T47D (cell line): ENCODE measurements around the gene ZNF324B.
"Not testable (repeated sequence)": the region's sequence is repeated elsewhere in the genome, so short reads cannot be mapped to it uniquely, and the experiment has no call there.

Experiments
- DNase-seq, 2 experiments: peaks; one replicate each; pipeline versions ENCODE4 v3.0.0 to v3.0.0-alpha.2; 2011 to 2012; ENCODE audit warnings: low read depth in 1 of 2, low spot score in 1 of 2
- JUND ChIP-seq: IDR thresholded peaks from 2 replicates; pipeline ENCODE4 v1.6.1; 2012; ENCODE audit warnings: low read depth
- in situ Hi-C: cut with HindIII; loops from 2 replicates; pipeline ENCODE4 v1.10.0; 2016; ENCODE audit warnings: low sequenced_read_pairs, low pct_unique_long_range_greater_than_20kb

ZNF324B gene

DNA sequence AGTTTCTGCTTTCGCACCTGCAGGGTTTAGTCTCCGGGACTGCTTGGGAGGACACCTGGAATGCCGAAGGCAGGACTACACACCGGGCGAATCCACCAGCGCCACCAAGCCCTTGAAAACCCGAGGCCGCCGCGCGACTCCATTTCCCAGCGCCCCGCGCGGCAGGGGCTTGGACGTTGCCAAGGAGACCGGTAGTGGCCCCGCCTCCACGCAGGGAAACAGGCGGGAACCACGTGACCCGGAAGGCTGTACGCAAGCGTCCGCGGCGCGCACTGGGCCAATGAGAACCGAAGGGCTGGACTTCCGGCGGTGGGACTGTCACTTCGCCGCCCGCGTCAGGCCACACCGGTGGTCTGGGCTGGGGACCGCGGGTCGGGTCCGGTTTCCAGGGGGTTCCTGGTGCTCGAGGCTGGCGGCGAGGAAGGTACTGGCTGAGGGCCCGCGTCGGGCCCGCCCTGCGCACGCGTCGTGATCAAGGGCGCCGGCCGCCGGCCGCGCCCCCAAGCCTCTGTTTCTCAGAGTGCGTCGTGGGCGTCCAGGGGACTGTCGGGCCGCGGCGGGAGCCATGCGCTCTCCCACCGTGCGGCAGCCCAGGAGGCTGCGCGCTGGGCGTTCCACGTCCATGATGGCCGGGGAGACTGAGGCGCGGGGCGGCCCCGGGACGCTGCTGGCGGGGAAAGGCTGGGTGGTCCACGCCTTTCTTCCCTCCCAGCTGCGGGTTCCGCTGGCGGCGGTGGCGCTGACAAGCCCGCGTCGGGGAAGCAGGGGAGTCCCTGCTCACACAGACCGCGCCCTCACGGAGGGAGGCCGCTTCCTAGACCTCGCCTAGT is 15.6 kb downstream of the ZNF324B start, which contains the start of gene ZNF324:
Gene ZNF324 (plus strand): TSS at position 321 of the 830 bp plus-strand sequence. CDS start 2,106 bp downstream, outside the sequence.
- TF ChIP-seq JUND: no peak
- peak; percentile 94 to 96 for DNase-seq

DNA sequence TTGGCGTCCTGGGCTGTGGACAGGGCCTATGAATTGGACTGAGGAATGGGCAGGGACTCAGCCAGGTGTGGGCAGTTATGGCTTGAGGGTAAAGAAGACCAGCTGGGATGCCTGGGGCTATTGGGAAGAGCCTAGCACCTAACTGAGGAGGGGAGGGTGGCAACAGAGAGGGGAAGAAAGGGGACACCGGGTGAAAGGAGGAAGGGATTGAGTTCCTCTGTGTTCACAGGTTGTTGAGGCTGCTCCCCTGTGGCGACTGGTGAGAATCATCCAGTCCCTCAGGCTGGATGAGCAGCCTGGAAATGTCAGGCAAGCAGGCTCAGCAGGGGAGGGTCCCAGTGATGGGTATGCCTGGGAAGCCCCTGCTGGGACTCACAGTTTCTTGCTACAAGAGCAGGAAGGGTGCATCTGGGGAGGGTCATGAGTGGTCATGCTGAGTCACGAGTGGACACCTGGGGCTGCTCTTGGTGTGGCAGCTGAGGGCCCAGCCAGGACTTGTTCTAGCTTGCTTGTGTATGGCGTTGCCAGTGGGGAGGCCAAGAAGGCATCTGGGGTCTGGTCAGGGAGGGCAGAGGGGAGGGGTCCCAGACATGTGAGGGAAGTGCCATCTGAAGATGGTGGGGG is 16.9 kb downstream of the ZNF324B start:
- in situ Hi-C loops: no loop called here
- peak in 1 of 2 experiments; percentile 40 for DNase-seq
- TF ChIP-seq JUND: no peak

More for the DNA sequence above, 15.6 kb downstream of the ZNF324B start, which contains the start of gene ZNF324:
- in situ Hi-C loops: no loop called here

DNA sequence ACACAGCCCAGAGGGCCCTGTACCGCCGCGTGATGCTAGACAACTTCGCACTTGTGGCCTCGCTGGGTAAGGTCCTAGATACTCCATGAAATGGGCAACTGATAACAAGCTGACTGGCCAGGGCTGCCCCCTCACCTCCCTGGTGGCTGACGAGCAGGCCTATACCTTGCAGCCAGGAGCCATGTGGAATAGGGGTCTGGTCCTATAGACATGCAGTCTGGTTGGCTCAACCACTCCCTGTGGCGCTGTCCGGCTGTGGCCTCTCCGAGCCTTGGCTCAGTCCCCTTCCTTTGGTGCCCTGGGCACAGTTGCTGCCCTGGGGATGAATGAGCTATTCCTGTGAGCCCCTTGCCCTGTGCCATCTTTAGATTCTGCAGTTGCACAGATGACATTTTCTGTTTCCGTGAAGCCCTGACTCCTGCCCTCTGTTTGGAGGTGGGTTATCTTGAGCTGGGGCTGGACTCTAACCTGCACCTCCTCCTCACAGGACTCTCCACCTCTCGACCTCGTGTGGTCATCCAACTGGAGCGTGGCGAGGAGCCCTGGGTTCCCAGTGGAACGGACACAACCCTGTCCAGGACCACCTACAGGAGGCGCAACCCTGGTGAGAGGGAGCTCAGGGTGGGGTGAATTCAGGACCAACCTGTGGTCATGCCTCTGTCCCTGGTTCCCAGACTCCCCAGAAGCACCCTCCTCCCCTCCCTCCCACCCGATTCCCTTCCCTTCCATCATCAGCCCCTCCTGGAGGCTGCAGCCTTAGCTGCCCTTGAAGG is 18.0 kb downstream of the ZNF324B start:
- no peak for TF ChIP-seq JUND
- in situ Hi-C loops: no loop called here
- no peak for DNase-seq

DNA sequence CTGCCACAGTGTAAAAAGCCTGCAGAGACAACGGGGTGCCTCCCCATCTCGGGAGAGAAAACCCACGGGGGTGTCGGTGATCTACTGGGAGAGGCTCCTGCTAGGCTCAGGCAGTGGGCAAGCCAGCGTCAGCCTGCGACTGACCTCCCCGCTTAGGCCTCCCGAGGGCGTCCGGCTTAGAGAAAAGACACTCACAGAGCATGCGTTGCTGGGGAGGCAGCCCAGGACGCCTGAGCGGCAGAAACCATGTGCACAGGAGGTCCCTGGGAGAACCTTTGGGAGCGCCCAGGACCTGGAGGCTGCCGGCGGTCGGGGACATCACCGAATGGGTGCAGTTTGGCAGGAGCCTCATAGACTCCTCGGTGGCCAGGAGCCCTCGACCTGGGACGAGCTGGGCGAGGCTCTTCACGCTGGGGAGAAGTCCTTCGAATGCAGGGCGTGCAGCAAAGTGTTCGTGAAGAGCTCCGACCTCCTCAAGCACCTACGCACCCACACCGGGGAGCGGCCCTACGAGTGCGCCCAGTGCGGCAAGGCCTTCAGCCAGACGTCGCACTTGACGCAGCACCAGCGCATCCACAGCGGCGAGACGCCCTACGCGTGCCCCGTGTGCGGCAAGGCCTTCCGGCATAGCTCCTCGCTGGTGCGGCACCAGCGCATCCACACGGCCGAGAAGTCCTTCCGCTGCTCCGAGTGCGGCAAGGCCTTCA is 19.6 kb downstream of the ZNF324B start:
- in situ Hi-C loops, DNase-seq: not testable (repeated sequence)

DNA sequence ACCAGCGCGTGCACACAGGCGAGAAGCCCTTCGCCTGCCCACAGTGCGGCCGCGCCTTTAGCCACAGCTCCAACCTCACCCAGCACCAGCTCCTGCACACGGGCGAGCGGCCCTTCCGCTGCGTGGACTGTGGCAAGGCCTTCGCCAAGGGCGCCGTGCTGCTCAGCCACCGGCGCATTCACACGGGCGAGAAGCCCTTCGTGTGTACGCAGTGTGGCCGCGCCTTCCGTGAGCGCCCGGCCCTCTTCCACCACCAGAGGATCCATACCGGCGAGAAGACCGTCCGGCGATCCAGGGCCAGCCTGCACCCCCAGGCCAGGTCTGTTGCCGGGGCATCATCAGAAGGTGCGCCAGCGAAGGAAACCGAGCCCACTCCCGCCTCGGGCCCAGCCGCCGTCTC is 20.3 kb downstream of the ZNF324B start:
- in situ Hi-C loops: no loop called here
- TF ChIP-seq JUND: no peak
- no peak for DNase-seq

DNA sequence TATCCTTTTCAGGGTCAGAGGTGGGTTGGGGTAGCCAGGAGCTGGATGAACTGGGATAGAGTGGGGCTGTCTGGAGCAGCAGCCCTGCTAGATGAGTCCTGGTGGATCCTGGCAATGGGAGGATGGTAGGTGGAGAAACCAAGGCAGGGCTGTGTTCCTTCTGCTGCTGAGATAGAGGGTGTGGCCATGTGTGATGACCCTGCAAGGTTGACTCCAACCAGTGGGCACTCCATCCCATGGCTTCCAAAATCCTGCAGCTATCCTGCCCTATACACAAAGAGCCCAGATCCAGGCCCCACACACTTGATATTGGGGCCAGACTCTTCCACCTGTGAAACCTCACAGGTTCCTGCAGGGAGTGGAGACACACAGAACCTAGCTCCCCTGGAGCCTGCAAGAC is 22.4 kb downstream of the ZNF324B start:
- in situ Hi-C loops: no loop called here
- no peak for TF ChIP-seq JUND

DNA sequence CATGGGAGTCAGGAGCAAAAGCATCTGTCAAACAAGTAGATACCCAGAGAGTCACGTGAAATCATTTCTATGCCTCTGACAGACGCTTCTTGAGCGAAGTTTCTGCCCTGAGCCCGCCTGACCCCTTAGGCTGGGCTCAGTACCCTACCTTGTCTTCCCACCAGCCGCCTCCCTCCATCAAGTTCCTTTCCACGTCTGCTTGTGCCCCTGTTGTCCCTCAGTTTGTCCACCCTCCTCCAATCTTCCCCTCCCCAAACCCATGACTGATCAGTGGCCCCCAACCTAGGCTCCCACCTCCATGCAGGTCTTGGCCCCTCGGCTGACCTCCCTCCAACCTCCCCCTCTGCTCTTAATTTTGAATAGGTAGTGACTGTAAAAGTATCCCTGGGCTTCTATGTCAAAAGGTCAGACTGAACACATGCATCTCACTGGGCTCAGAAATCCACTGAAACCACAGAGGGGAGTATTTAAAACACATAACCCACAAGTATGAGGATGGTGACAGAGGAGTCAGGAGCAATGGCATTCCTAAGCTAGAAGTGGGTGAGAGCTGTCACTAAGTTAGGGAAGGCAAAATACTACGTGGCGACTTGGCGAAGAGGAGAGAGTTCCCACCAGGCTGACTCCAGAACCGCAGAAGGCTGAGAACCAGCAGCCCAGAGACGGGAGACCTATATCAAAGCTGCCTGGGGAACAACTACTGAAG is 23.0 kb downstream of the ZNF324B start:
- in situ Hi-C loops: no loop called here
- TF ChIP-seq JUND: no peak
- DNase-seq: no peak

More for the DNA sequence above, 22.4 kb downstream of the ZNF324B start:
- DNase-seq: no peak

DNA sequence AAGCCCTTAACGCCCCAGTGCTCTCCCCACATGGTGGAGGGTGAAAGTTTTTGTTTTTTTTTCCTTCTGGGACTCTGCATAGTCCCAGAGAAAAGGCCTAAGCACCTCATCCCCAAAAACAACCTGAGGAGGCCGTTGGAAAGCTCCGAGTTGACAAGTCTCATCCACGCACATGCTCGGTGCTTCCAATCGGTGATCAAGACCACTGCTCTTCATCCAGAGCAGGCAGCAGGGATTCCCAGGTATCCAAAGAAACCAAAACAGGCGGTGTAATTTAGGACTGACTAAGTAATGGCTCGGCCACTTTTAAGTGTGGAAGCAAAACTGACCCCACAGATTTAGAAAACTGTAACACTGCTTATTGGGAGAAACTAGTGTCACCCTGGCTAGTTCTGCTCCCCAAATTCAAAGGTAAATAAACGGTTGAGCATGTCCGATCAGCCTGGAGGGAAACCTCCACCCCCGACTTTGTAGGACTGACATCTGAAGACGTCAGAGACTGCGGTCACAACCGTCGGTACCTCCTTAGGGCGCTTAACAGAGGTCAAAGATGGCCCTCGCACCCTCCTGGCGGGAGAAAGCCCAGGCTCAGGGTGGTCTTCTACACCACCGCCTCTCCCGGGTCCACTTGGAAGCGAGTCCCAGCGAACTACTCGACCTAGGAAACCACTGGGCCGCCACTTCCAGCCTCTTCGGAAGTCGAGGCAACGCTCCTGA is 23.7 kb downstream of the ZNF324B start:
- in situ Hi-C loops: no loop called here
- TF ChIP-seq JUND: no peak
- DNase-seq: no peak

DNA sequence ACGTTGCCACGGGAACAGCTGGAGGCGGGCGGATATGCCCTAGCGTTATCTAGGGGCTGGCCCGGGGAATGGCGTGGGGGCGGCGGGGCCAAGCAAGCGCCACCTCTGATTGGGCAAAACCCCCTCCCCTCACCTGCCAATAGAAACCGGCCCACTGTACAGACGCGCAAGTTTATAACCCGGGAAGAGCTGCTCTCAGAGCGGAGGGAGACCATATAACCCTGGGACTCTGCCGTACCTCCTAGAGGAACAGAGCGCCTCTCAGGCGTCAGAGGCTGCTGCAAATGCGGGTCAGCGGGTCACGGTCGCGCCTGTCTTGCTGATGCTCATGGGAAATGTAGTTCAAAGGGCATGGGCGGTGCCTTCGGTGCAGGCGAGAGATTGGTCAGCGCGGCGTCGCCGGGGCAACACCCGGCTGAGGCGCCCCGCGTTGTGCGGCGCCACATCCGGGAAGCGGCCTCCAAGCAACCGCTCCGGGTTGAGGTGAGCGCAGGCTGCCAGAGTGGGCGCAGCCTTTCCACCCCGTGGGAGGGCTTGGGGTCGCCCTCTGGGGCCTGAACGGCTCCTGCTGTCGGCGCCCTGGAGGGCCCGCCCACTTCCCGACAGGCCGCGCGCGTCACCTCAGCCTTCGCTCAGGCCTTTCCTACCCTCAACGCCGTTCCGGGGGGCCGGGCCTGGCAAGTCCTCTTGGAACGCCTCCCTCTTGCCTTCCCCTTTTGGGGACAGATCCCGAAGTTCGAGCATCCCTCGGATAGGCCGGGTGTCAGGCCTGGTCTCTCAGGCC is 24.5 kb downstream of the ZNF324B start, which contains the start of gene ZNF446:
Gene ZNF446 (plus strand): TSS at position 639 of the 784 bp plus-strand sequence. CDS start 867 bp downstream, outside the sequence.
- DNase-seq: peak; percentile 81 to 96
- TF ChIP-seq JUND: no peak
- in situ Hi-C loops: no loop called here

DNA sequence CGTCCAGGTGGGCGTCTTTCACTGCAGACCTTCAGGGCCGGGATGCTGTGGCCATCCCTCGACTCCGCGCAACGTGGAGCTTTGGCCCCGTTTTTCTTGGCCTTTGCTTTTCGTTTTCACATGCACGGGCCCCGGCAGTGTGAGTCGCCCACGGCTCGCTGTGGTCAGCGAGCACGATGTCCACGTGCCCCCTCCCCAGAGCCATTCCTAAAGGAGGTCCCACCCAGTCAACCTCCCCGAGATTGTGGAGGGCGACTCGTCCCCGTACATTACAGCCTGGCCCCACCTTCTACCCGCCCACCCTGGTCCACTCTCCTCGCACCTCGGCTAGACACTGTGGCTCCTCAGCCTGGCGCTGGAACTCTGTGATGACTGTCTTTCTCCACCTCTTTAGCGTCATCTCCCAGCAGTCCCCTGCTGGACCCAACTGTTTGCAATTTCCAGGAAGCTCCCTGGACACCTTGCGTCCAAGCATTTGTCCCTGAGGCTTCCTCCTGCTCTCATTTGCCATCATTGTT is 25.1 kb downstream of the ZNF324B start:
- in situ Hi-C loops: no loop called here
- DNase-seq: no peak
- TF ChIP-seq JUND: no peak
